Common myeloid progenitor, CD34-positive (primary cell): ENCODE results near the gene CXCL16.
A peak's percentile ranks its signal among the peaks of the same experiment; 100 is the strongest.

ENCODE experiments used
- CTCF ChIA-PET: fragments of 350-600 bp; sonication (Branson Sonifier 250); formaldehyde crosslinking; loops from one replicate; lab custom pipeline; 2021; ENCODE audit warnings: antibody characterized with exemption; lab: Charles Lee
- POLR2A ChIA-PET: fragments of 350-600 bp; sonication (Branson Sonifier 250); formaldehyde crosslinking; loops from one replicate; lab custom pipeline; 2021; ENCODE audit warnings: antibody characterized with exemption; lab: Charles Lee
- DNase-seq, 3 donors: peaks; one replicate each; pipeline versions ENCODE4 v3.0.0 to v3.0.0-alpha.2; 2013
- H3K27ac ChIP-seq, 2 experiments: 1 replicate in 1 of 2; 2 replicates in 1 of 2; pipeline ENCODE4 v1.7.0; 2013; ENCODE audit warnings: inconsistent platforms in 2 of 2, low read length in 2 of 2, mild to moderate bottlenecking in 2 of 2, low read depth in 1 of 2, moderate library complexity in 1 of 2; ENCODE audit not compliant: severe bottlenecking in 2 of 2, insufficient read depth in 1 of 2, poor library complexity in 1 of 2
- H3K27me3 ChIP-seq, 5 experiments: replicated peaks in 2 of 5; 1 replicate in 3 of 5; 2 replicates in 2 of 5; pipeline versions ENCODE4 v1.6.1 to v1.7.0; 2013; ENCODE audit warnings: low read length in 4 of 5, mild to moderate bottlenecking in 2 of 5, moderate library complexity in 2 of 5, inconsistent platforms in 1 of 5; ENCODE audit not compliant: insufficient read depth in 5 of 5, control insufficient read depth in 4 of 5
- H3K36me3 ChIP-seq, 4 experiments: 1 replicate in 2 of 4; 2 replicates in 2 of 4; pipeline versions ENCODE4 v1.6.1 to v1.7.0; 2013; ENCODE audit warnings: low read length in 3 of 4, control low read depth in 1 of 4, mild to moderate bottlenecking in 1 of 4; ENCODE audit not compliant: control insufficient read depth in 4 of 4, insufficient read depth in 4 of 4
- H3K4me1 ChIP-seq, 4 experiments: 1 replicate in 3 of 4; 2 replicates in 1 of 4; pipeline versions ENCODE4 v1.6.1 to v1.7.1; 2013; ENCODE audit warnings: low read length in 3 of 4, mild to moderate bottlenecking in 3 of 4, control low read depth in 1 of 4, inconsistent platforms in 1 of 4, moderate library complexity in 1 of 4; ENCODE audit not compliant: control insufficient read depth in 4 of 4, insufficient read depth in 4 of 4; ENCODE audit errors: control extremely low read depth in 1 of 4
- H3K4me3 ChIP-seq, 7 experiments: 1 replicate in 4 of 7; 2 replicates in 3 of 7; pipeline versions ENCODE4 v1.5.1 to v1.7.0; 2013; ENCODE audit warnings: mild to moderate bottlenecking in 7 of 7, low read length in 6 of 7, moderate library complexity in 6 of 7, inconsistent platforms in 2 of 7, low read depth in 2 of 7, control low read depth in 1 of 7; ENCODE audit not compliant: insufficient read depth in 4 of 7, control insufficient read depth in 1 of 7; ENCODE audit errors: extremely low read depth in 1 of 7
- H3K9me3 ChIP-seq, 5 experiments: 1 replicate in 4 of 5; 2 replicates in 1 of 5; pipeline versions ENCODE4 v1.6.1 to v1.7.1; 2013; ENCODE audit warnings: low read length in 4 of 5, mild to moderate bottlenecking in 2 of 5, inconsistent platforms in 1 of 5, low read depth in 1 of 5, moderate library complexity in 1 of 5; ENCODE audit not compliant: control insufficient read depth in 4 of 5, insufficient read depth in 2 of 5; ENCODE audit errors: control extremely low read depth in 1 of 5
- WGBS: methylation state at CpG from one replicate; pipeline ENCODE4 v1.1.5; 2013; ENCODE audit not compliant: insufficient coverage; 5-methylcytosine and 5-hydroxymethylcytosine counted together

The CXCL16 gene

DNA sequence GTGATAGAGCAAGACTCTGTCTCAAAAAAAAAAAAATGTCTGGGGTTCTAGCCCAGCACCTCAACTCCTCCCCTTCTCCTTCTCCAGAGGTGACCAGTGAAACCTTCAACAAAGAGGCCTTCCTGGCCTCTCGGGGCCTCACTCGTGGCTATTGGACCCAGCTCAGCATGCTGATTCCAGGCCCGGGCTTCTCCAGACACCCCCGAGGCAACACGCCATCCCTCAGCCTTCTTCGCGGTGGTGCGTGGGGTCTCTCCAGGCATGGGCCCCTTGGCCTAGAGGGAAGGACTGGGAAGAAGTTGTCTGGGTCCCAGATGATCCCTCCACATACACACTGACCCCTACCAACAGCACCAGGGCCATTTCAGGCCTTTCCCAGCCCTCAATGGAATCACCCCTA is 3.5 kb upstream of the CXCL16 start:
- no peak overlapping the region for H3K4me3 ChIP-seq
- H3K27me3 ChIP-seq: peaks cover 0 to 55% (median 35%) of the 10 kb centered on the region in 5 experiments
- WGBS: 100% methylated on average over 6 of the region's 8 CpGs
- ChIA-PET CTCF (no interaction called here), POLR2A (no interaction called here)
- no peaks in the 10 kb centered on the region for H3K36me3 ChIP-seq
- no peaks in the 10 kb centered on the region for H3K9me3 ChIP-seq
- H3K27ac ChIP-seq: no peak overlapping the region
- no peak for DNase-seq
- peaks cover 0 to 34% (median 28%) of the 10 kb centered on the region in 4 experiments for H3K4me1 ChIP-seq

DNA sequence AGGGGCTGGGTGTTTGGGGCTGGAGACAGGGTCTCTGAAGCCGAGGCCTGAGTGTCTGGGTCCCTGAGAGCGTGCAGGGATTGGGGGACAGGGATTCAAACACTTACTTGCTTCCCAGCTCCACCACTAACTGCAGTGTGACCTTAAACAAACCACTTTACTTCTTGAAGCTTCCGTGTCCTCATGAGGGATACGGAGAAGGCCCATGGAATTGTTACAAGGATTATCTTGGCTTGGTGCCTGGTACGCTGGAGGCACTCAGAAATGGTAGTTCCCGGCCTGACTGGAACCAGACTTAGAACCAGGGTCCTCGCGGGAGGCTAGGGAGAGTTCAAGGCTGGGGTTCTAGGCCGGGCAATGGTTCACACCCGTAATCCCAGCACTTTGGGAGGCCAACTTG is 2.9 kb upstream of the CXCL16 start:
- H3K4me1 ChIP-seq: peaks cover 0 to 30% (median 23%) of the 10 kb centered on the region in 4 experiments
- no peak for DNase-seq
- H3K9me3 ChIP-seq: no peaks in the 10 kb centered on the region
- no peak overlapping the region for H3K4me3 ChIP-seq
- H3K27ac ChIP-seq: no peak overlapping the region
- ChIA-PET POLR2A (no interaction called here), CTCF (no interaction called here)
- no peaks in the 10 kb centered on the region for H3K36me3 ChIP-seq
- H3K27me3 ChIP-seq: peaks cover 0 to 59% (median 39%) of the 10 kb centered on the region in 5 experiments
- 100% methylated on average over 9 of the region's 10 CpGs for WGBS

DNA sequence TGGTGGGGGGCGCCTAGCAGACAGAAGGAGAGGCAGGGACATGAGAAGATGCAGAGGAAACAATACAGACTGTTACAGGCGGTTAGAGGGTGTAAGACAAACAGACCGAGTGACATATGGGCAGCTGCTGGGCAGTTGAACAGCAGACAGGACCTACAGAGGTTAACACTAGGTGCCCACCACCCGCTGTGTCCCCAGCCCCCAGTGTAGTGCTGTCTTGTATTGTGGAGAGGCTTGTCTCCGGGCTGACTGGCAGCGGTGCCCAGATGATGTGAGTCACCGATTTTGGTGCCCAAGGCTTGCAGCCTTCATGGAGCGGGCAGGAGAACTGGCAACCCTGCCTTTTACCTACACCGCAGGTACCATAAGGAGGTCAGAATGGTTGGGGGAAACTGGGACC is 2.4 kb upstream of the CXCL16 start:
- ChIA-PET POLR2A (no interaction called here), CTCF (interaction anchor here (0.9 kb wide), 1 partner anchor 9 kb away, joined by 4 read pairs; no protein-coding TSS in a partner anchor)
- Histone ChIP-seq H3K4me3 (no peak overlapping the region), H3K9me3 (no peaks in the 10 kb centered on the region), H3K27ac (no peak overlapping the region), H3K27me3 (peaks cover 0 to 64% (median 39%) of the 10 kb centered on the region in 5 experiments), H3K4me1 (peaks cover 0 to 29% (median 20%) of the 10 kb centered on the region in 4 experiments), H3K36me3 (no peaks in the 10 kb centered on the region)
- 98% methylated on average over 9 of the region's 9 CpGs for WGBS
- DNase-seq: no peak

DNA sequence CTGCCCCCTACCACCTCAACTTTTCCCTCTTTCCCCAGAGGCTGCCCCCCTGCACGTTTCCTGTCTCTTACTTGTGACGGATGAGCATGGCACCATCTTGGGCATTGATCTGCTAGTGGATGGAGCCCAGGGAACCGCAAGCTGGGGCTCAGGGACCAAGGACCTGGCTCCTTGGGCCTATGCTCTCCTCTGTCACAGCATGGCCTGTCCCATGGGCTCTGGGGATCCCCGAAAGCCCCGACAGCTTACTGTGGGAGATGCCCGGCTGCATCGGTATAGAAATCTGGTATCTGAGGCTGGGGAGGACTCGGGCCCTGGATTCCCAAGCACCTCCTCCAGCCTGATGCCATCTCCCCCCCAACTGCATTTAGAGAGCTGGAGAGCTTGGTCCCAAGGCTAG is 1.8 kb upstream of the CXCL16 start:
- CTCF ChIA-PET: interaction anchor here (0.9 kb wide), 1 partner anchor 9 kb away, joined by 4 read pairs; no protein-coding TSS in a partner anchor
- 97% methylated on average over 7 of the region's 8 CpGs for WGBS
- no peaks in the 10 kb centered on the region for H3K9me3 ChIP-seq
- no peaks in the 10 kb centered on the region for H3K36me3 ChIP-seq
- POLR2A ChIA-PET: no interaction called here
- no peak overlapping the region for H3K4me3 ChIP-seq
- DNase-seq: no peak
- peaks cover 0 to 68% (median 38%) of the 10 kb centered on the region in 5 experiments for H3K27me3 ChIP-seq
- H3K4me1 ChIP-seq: peaks cover 0 to 29% (median 20%) of the 10 kb centered on the region in 4 experiments
- no peak overlapping the region for H3K27ac ChIP-seq

DNA sequence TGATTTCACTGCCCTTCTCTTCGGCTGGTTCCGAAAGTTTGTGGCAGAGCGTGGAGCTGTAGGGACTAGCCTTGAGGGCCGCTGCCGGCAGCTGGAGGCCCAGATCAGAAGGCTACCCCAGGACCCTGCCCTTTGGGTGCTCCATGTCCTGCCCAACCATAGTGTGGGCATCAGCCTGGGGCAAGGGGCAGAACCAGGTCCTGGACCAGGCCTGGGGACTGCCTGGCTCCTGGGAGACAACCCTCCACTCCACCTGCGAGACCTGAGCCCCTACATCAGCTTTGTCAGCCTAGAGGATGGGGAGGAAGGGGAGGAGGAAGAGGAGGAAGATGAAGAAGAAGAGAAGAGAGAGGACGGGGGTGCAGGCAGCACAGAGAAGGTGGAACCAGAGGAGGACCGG is 856 bp upstream of the CXCL16 start:
- H3K9me3 ChIP-seq: no peaks in the 10 kb centered on the region
- POLR2A ChIA-PET: no interaction called here
- H3K27ac ChIP-seq: no peak overlapping the region
- peaks cover 0 to 29% (median 25%) of the 10 kb centered on the region in 4 experiments for H3K4me1 ChIP-seq
- no peaks in the 10 kb centered on the region for H3K36me3 ChIP-seq
- H3K27me3 ChIP-seq: peaks cover 0 to 73% (median 35%) of the 10 kb centered on the region in 5 experiments
- CTCF ChIA-PET: no interaction called here
- DNase-seq: no peak
- no peak overlapping the region for H3K4me3 ChIP-seq
- WGBS: 97% methylated on average over 7 of the region's 8 CpGs

DNA sequence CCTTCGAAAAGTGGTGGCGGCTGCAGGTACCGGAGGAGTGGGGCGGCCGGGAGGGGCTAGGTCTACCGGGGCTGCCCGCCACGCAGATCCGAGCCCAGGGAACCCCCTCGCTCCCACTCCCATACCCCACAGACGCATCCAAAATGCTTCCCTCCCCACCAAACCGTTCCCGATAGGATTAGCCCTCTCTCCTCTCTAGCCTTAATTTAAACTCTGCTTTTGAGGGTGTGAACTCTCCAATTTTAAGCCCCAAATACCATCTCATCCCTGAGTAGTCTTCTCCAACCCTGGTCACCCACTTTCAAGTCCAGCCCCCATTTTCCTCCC is 260 bp upstream of the CXCL16 start:
- ChIA-PET CTCF (no interaction called here), POLR2A (no interaction called here)
- DNase-seq: no peak
- peaks cover 0 to 24% (median 22%) of the 10 kb centered on the region in 4 experiments for H3K4me1 ChIP-seq
- H3K27ac ChIP-seq: no peak overlapping the region
- H3K9me3 ChIP-seq: no peaks in the 10 kb centered on the region
- peak overlapping the region; percentile 20 to 82 (median 65) for H3K4me3 ChIP-seq
- H3K36me3 ChIP-seq: no peaks in the 10 kb centered on the region
- H3K27me3 ChIP-seq: peaks cover 0 to 68% (median 31%) of the 10 kb centered on the region in 5 experiments
- 23% methylated on average over 13 of the region's 13 CpGs for WGBS

DNA sequence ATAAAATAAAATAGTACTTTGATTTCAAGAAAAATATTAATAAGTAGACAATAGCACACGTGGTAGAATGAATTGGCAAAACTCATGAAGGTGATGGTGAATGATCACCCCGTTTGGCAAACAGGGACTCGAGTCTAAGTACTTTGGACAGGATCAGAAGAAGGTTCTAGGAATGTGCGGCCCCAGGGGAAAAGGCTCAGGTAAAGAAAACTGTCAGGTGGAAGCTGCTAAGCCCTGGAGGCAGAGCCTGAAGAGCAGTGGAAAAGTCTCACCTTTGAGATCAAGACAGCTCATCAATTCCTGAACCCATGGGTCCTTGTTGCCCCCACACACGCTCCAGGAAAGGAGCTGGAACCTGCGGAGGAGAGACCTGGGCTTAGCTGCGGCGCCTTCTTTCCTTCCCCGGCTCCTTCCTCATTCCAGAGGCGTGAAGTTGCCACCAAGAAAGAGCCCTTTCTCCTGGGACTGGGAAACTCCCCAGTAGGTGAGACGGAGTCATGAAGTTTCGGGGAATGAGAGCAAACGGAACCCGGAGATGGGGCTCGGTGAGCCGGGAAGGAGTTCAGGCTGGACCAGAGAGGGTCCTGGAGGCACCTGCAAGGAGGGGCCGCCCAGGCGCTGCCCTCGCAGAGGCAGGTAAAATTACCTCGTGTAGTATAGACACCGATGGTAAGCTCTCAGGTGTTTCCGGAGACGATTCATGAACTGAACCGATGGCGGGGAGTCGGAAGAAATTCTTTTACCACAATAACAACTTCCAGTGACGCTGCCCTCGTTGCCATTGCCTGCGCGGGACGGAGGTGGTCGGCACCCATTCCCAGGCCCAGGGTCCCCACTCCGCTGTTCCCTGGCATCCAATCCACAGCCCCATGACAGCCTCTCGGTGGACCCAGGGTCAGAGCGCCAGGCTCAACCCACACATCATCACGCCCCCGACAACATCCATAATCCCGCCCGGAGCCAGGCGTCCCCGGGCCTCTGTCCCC is 1.3 kb downstream of the CXCL16 start:
- H3K4me1 ChIP-seq: peaks cover 4 to 26% (median 23%) of the 10 kb centered on the region in 4 experiments
- H3K36me3 ChIP-seq: no peaks in the 10 kb centered on the region
- H3K27ac ChIP-seq: no peak overlapping the region
- peak overlapping the region in 6 of 7 experiments; percentile 23 to 82 (median 70) for H3K4me3 ChIP-seq
- 13% methylated on average over 30 of the region's 41 CpGs for WGBS
- ChIA-PET CTCF (interaction anchor here (1.7 kb wide), 1 partner anchor 48 kb away, joined by 5 read pairs; the partner anchor contains the start of gene VMO1), POLR2A (no interaction called here)
- peak in 1 of 3 donors; percentile 48 for DNase-seq
- H3K27me3 ChIP-seq: peaks cover 0 to 58% (median 21%) of the 10 kb centered on the region in 5 experiments
- no peaks in the 10 kb centered on the region for H3K9me3 ChIP-seq
